ENCODE data around the gene MAU2. TPM values are rescaled to one million over a fixed set of nuclear protein-coding genes. Genes with fewer than 3 reads are reported as not detected.

Gene MAU2
- total RNA-seq, 2 experiments from 2014 or later = 67.0 to 67.4 TPM

DNA sequence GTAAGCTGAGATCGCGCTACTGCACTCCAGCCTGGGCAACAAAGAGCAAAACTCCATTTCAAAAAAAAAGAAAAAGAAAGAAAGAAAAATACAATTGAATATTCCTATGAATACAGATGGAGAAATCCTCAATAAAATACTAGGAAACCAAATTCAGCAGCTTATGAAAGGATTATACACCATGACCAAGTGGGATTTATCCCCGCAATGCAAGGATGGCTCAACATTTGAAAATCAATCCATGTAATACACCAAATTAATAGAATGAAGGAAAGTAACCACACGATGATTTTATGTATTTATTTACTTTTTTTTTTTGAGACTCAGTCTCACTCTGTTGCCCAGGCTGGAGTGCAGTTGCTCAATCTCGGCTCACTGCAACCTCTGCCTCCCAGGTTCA lies 28.0 kb upstream of the MAU2 start:
- ChIA-PET POLR2A (no interaction called here), CTCF (no interaction called here)
- Mint-ChIP-seq H3K27me3 (ENCODE audit: low read depth) (no peaks in the 10 kb centered on the region), H3K9me3 (ENCODE audit: insufficient read depth) (no peaks in the 10 kb centered on the region), H3K27ac (no peak overlapping the region), H3K4me3 (no peak overlapping the region), H3K4me1 (ENCODE audit: low read depth) (no peaks in the 10 kb centered on the region), H3K36me3 (ENCODE audit: low read depth) (peaks cover 56% of the 10 kb centered on the region)
- ATAC-seq = no peak
- no peak for DNase-seq

DNA sequence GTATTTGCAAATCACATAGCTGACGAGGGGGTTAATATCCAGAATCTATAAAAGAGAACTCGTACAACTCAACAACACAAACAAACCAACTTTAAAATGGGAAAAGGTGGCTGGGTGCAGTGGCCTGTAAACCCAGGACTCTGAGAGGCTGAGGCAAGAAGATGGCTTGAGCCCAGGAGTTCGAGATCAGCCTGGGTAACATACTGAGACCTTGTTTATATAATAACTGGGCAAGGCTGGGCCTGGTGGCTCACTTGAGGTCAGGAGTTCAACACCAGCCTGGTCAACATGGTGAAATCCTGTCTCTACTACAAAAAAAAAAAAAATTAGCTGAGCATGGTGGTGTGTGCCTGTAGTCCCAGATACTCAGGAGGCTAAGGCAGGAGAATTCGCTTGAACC lies 25.7 kb upstream of the MAU2 start:
- H3K27me3 Mint-ChIP-seq (ENCODE audit: low read depth) = no peaks in the 10 kb centered on the region
- H3K36me3 Mint-ChIP-seq (ENCODE audit: low read depth) = peaks cover 47% of the 10 kb centered on the region
- no peak for ATAC-seq
- H3K27ac Mint-ChIP-seq = no peak overlapping the region
- no peaks in the 10 kb centered on the region for H3K9me3 Mint-ChIP-seq (ENCODE audit: insufficient read depth)
- ChIA-PET POLR2A (no interaction called here), CTCF (no interaction called here)
- no peak for DNase-seq
- H3K4me3 Mint-ChIP-seq = no peak overlapping the region
- no peaks in the 10 kb centered on the region for H3K4me1 Mint-ChIP-seq (ENCODE audit: low read depth)

DNA sequence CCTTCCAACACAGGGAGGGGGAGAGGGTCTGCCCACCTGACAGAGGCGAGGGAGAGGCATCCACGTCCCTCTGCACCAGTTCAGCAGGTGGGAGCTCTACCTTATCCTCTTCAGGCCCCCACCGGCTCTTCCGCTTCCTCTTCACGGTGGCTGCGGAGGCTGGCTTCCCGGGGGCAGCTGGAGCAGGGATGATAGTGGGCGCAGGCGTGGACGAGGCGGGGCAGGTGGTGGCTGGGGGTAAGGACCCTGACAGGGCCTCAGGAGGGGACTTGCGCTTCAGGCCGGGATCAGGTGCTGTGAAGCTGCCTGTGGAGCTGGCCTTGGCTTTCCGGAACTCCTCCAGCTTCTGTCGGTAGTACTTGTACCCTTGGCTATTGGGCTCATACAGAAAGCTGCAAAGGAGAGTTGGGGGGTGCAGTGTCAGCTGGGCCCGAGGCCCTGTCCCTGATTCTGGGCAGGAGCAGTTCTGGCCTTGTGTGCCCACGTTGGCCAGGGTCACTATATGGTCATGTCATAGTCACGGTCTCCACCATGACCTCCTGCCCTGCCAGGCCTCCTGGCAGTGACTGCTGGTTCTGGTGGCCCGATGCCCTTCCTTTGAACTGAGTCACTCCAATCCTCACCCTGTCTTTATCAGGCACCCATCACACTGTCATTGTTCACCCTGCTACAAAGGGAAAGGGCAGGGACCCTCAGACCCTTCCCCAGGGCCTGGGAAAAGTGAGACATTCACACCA lies 23.5 kb upstream of the MAU2 start:
- ATAC-seq (no peak), DNase-seq (no peak)
- Mint-ChIP-seq H3K4me1 (ENCODE audit: low read depth) (no peaks in the 10 kb centered on the region), H3K9me3 (ENCODE audit: insufficient read depth) (no peaks in the 10 kb centered on the region), H3K27ac (no peak overlapping the region), H3K4me3 (no peak overlapping the region), H3K36me3 (ENCODE audit: low read depth) (peaks cover 43% of the 10 kb centered on the region), H3K27me3 (ENCODE audit: low read depth) (no peaks in the 10 kb centered on the region)
- ChIA-PET CTCF (no interaction called here), POLR2A (no interaction called here)

DNA sequence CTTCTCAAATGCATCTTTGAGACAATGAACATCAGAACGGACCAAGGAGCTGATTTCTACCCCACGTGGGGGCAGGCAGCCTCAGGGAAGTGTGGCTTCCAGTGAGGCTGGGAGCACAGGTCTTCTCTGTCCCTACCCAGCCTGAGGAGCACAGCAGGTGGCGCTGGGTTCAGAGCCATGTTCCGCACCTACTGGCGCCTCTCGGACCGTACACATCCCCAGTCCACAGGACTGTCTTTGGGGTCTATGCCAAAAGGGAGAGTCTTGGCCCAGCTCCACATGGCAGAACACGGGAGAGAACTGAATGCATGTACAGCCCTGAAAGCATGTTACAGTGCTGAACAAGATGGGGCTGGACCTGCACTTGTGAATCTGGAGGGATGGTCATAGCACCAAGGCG lies 22.9 kb upstream of the MAU2 start:
- POLR2A ChIA-PET = no interaction called here
- no peak for ATAC-seq
- CTCF ChIA-PET = no interaction called here
- DNase-seq = no peak
- Mint-ChIP-seq H3K27ac (no peak overlapping the region), H3K4me1 (ENCODE audit: low read depth) (no peaks in the 10 kb centered on the region), H3K9me3 (ENCODE audit: insufficient read depth) (no peaks in the 10 kb centered on the region), H3K4me3 (no peak overlapping the region), H3K27me3 (ENCODE audit: low read depth) (no peaks in the 10 kb centered on the region), H3K36me3 (ENCODE audit: low read depth) (peaks cover 37% of the 10 kb centered on the region)

DNA sequence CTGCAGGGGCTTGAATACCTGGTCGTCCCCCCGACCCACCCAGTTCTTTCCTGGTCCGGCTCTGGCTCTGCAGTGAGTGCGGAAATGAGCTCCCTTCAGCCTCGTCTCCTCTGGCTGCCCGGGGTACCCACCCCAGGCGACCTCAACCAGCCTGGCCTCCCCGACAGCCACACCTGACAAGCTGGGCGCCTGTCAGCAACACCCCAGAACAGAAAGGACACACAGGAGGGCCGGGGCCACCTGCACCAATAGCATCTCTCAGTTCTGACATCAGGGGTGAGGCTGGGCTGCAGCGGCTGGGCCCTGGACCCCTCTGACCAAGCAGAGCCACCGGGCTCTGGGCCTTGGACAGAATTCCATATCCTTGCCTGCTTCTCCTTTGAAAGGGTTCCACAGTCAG lies 20.0 kb upstream of the MAU2 start:
- POLR2A ChIA-PET = interaction anchor here (1.1 kb wide), 1 partner anchor 35 kb away, joined by 4 read pairs; no protein-coding TSS in a partner anchor
- Mint-ChIP-seq H3K36me3 (ENCODE audit: low read depth) (peaks cover 28% of the 10 kb centered on the region), H3K27me3 (ENCODE audit: low read depth) (no peaks in the 10 kb centered on the region), H3K4me1 (ENCODE audit: low read depth) (no peaks in the 10 kb centered on the region), H3K9me3 (ENCODE audit: insufficient read depth) (no peaks in the 10 kb centered on the region), H3K4me3 (no peak overlapping the region), H3K27ac (no peak overlapping the region)
- CTCF ChIA-PET = no interaction called here
- no peak for ATAC-seq
- DNase-seq = no peak

DNA sequence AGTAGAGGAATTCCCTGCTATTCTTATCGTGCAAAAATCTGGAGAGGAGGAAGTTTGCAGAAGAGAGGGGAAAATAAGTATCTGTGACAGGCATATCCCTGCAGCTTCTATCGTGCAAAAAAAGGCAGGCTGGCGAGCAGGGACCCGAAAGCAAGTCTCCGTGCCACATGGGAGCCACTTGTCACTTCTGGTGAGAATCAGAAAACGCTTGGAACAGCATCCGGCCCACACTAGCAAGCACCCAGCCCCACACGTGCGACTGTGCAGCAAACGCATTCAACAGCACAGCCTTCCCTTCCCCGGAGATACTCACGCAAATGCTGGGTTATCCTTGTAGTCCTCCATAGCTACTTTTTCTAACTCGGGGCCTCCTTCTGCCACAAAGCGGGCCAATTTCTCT lies 17.2 kb upstream of the MAU2 start:
- H3K27me3 Mint-ChIP-seq (ENCODE audit: low read depth) = no peaks in the 10 kb centered on the region
- peaks cover 32% of the 10 kb centered on the region for H3K36me3 Mint-ChIP-seq (ENCODE audit: low read depth)
- ChIA-PET POLR2A (no interaction called here), CTCF (no interaction called here)
- H3K9me3 Mint-ChIP-seq (ENCODE audit: insufficient read depth) = no peaks in the 10 kb centered on the region
- ATAC-seq (no peak), DNase-seq (no peak)
- no peaks in the 10 kb centered on the region for H3K4me1 Mint-ChIP-seq (ENCODE audit: low read depth)
- no peak overlapping the region for H3K4me3 Mint-ChIP-seq
- H3K27ac Mint-ChIP-seq = no peak overlapping the region

DNA sequence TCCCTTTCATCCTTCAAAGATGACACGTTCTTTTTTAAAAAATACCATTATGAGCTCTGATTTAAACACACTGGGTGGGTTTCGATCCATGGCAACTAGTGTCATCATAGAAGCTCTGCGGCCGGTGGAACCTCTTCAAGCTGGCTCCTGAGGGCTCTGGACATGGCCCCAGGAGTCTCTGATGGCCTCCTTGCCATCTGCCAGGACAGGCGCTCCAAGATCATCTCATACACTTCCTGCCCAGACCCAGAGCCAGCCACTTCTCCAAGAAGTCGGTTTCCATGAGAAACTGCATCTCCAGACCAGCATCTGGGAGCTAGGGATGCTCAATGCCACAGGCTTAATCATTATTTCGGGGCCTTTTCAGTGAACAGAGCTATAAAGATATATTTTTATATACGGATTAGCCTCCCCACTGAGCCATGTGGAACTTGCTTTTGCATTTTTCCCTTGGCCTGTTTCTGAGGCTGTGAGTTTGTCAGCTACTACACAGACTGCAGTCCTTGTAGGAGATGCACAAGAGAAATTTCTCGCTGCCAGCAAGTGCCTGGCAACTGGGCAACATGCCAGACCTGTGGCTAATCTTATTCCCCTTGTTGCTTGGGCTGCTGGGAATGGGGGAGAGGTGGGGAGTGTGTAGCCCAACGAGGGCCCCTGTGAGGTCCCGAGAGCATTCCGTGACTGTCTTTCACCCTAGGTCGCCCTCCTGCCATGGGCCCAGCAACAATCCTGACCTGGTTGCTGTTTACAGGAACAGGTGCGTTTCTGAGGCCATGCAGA lies 16.3 kb upstream of the MAU2 start:
- no peaks in the 10 kb centered on the region for H3K27me3 Mint-ChIP-seq (ENCODE audit: low read depth)
- H3K4me1 Mint-ChIP-seq (ENCODE audit: low read depth) = no peaks in the 10 kb centered on the region
- ATAC-seq (no peak), DNase-seq (no peak)
- no peaks in the 10 kb centered on the region for H3K9me3 Mint-ChIP-seq (ENCODE audit: insufficient read depth)
- no peak overlapping the region for H3K27ac Mint-ChIP-seq
- no peak overlapping the region for H3K4me3 Mint-ChIP-seq
- ChIA-PET POLR2A (interaction anchor here (0.9 kb wide), 1 partner anchor 9 kb away, joined by 3 read pairs; no protein-coding TSS in a partner anchor), CTCF (no interaction called here)
- peaks cover 36% of the 10 kb centered on the region for H3K36me3 Mint-ChIP-seq (ENCODE audit: low read depth)

DNA sequence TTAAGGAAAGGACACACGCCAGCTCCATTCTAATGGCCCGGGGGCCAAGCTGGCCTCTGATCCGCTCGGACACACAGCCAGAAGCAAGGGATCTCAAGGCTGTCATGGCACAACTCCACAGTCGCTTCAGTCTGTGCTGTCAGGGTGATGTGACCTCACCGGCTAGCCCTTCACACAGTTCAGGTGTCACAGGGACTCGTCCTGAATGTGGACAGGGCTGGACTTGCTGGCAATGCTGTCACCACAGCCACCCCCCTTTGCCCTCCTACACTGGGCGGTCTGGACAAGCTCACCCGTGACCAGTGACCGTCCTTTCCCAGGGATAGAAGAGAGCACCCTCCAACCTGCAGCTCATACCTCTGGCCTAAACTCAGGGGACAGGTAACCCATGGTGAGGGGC lies 15.6 kb upstream of the MAU2 start:
- H3K36me3 Mint-ChIP-seq (ENCODE audit: low read depth) = peaks cover 40% of the 10 kb centered on the region
- H3K27me3 Mint-ChIP-seq (ENCODE audit: low read depth) = no peaks in the 10 kb centered on the region
- POLR2A ChIA-PET = interaction anchor here (0.6 to 0.9 kb wide), 2 partner anchors 8 to 75 kb away, joined by 3 to 5 read pairs; no protein-coding TSS in a partner anchor
- H3K4me1 Mint-ChIP-seq (ENCODE audit: low read depth) = no peaks in the 10 kb centered on the region
- no peak overlapping the region for H3K27ac Mint-ChIP-seq
- no peak overlapping the region for H3K4me3 Mint-ChIP-seq
- CTCF ChIA-PET = no interaction called here
- no peaks in the 10 kb centered on the region for H3K9me3 Mint-ChIP-seq (ENCODE audit: insufficient read depth)
- no peak for DNase-seq
- ATAC-seq = no peak

DNA sequence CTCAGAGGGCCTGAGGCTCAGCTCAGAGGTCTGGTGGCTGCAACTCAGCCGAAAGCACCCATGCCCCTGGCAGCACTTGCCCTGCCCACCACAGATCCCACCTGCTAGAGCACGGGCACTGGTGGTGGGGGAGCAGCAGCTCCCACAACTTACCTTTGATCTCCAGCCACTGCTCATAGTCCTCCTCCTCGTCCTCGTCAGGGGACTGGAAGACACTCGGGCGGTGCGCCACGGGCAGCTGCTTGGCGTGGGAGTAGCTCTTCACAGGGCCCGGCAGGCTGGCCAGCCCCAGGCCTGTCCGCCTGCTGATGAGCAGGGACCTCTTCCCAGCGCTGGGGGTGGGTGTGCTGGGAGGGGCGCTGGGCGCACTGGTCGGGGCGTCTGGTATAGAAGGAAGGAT lies 14.9 kb upstream of the MAU2 start:
- no peak for DNase-seq
- no peaks in the 10 kb centered on the region for H3K27me3 Mint-ChIP-seq (ENCODE audit: low read depth)
- H3K4me3 Mint-ChIP-seq = no peak overlapping the region
- no peaks in the 10 kb centered on the region for H3K9me3 Mint-ChIP-seq (ENCODE audit: insufficient read depth)
- ATAC-seq = no peak
- ChIA-PET CTCF (no interaction called here), POLR2A (interaction anchor here (0.9 kb wide), 1 partner anchor 8 kb away, joined by 3 read pairs; no protein-coding TSS in a partner anchor)
- H3K27ac Mint-ChIP-seq = no peak overlapping the region
- no peaks in the 10 kb centered on the region for H3K4me1 Mint-ChIP-seq (ENCODE audit: low read depth)
- H3K36me3 Mint-ChIP-seq (ENCODE audit: low read depth) = peaks cover 43% of the 10 kb centered on the region

DNA sequence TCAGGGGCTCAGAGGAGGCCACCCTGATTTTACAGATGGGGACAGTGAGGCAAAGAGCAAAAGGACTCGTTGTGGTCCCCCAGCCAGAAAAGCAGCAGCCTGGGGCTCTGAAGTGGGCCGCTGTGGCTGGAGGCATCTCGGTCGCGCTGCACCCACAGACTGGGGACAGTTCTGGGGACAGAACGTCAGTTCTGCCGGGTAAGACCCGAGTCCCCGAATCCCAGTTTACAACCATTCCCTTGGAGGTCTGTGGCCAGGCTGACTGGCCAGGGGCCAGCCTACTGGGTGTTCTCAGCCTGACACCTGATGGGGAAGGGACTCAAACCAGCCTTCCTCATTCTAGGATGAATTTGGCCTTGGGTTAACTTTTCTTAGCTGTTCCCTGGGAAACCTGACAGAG lies 14.4 kb upstream of the MAU2 start:
- ChIA-PET CTCF (no interaction called here), POLR2A (interaction anchor here (0.5 to 0.6 kb wide), 2 partner anchors 27 to 262 kb away, joined by 3 read pairs; no protein-coding TSS in a partner anchor)
- no peak overlapping the region for H3K4me3 Mint-ChIP-seq
- peaks cover 40% of the 10 kb centered on the region for H3K36me3 Mint-ChIP-seq (ENCODE audit: low read depth)
- DNase-seq (no peak), ATAC-seq (no peak)
- H3K27me3 Mint-ChIP-seq (ENCODE audit: low read depth) = no peaks in the 10 kb centered on the region
- H3K9me3 Mint-ChIP-seq (ENCODE audit: insufficient read depth) = no peaks in the 10 kb centered on the region
- no peaks in the 10 kb centered on the region for H3K4me1 Mint-ChIP-seq (ENCODE audit: low read depth)
- no peak overlapping the region for H3K27ac Mint-ChIP-seq

DNA sequence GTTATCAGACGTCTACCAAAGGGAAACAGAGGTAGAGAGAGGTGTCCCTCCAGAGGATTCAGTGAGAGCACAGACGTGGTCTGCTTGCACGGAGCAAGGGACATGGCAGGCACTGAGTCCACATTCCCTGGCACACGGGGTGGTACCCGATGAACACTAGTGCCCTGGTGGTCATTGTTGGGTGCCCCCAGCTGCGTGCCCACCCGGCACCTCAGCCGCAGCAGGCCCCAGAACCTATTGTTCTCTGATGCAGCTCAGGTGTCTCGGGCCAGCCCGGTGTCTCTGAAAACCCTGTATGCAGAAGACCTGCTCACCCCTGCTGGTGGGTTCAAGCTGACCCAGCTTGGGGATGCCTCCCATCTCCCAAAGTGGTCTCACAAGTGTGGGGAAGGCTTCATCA lies 12.3 kb upstream of the MAU2 start:
- Mint-ChIP-seq H3K36me3 (ENCODE audit: low read depth) (peaks cover 35% of the 10 kb centered on the region), H3K27ac (no peak overlapping the region), H3K4me3 (no peak overlapping the region), H3K27me3 (ENCODE audit: low read depth) (no peaks in the 10 kb centered on the region), H3K9me3 (ENCODE audit: insufficient read depth) (no peaks in the 10 kb centered on the region), H3K4me1 (ENCODE audit: low read depth) (no peaks in the 10 kb centered on the region)
- ATAC-seq (no peak), DNase-seq (no peak)
- CTCF ChIA-PET = no interaction called here
- POLR2A ChIA-PET = no interaction called here

DNA sequence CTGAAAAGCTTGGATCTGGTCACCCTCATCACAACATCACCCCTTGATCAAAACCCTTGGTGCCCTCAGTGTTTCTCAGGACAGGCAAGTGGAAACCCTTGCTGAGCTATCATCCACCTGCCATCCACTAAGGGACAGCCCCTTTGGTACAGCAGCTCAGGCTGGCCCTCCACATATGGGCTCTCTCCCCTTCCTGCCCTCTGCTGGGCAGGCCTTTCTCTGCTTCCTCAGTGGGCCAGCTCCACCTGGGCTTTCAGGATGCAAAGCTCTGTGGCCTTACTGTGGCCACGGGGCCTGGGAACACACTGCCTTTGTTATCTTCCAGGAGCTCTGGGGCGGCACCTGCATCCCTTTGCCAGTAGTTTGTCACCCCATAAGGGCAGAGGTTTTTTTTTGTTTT lies 5.2 kb upstream of the MAU2 start:
- peaks cover 36% of the 10 kb centered on the region for H3K36me3 Mint-ChIP-seq (ENCODE audit: low read depth)
- peaks cover 21% of the 10 kb centered on the region for H3K4me1 Mint-ChIP-seq (ENCODE audit: low read depth)
- POLR2A ChIA-PET = no interaction called here
- ATAC-seq (no peak), DNase-seq (no peak)
- no peaks in the 10 kb centered on the region for H3K9me3 Mint-ChIP-seq (ENCODE audit: insufficient read depth)
- H3K27me3 Mint-ChIP-seq (ENCODE audit: low read depth) = no peaks in the 10 kb centered on the region
- H3K4me3 Mint-ChIP-seq = no peak overlapping the region
- CTCF ChIA-PET = interaction anchor here (1.3 kb wide), 1 partner anchor 141 kb away, joined by 4 read pairs; no protein-coding TSS in a partner anchor
- no peak overlapping the region for H3K27ac Mint-ChIP-seq
